K562 (cell line): ENCODE data around the gene SDCCAG8. TPM values are rescaled to one million over a fixed set of nuclear protein-coding genes. Genes with fewer than 3 reads are reported as not detected.
A peak's percentile ranks its signal among the peaks of the same experiment; 100 is the strongest.

ENCODE experiments used
- ATF7 ChIP-seq: fragments of 450-650 bp; IDR thresholded peaks from 2 replicates; pipeline ENCODE4 v1.7.1; 2014; ENCODE audit warnings: mild to moderate bottlenecking, moderate library complexity
- DIDO1 ChIP-seq: fragments of 450-650 bp; IDR thresholded peaks from 2 replicates; pipeline ENCODE4 v1.6.1; 2016; ENCODE audit warnings: low read depth, missing biosample characterization, missing genetic modification characterization
- ELF2 ChIP-seq: fragments of 250-450 bp; sonication (Bioruptor Pico); IDR thresholded peaks from 2 replicates; pipeline ENCODE4 v1.5.0; 2021; ENCODE audit warnings: mild to moderate bottlenecking
- EP400 ChIP-seq: fragments of 450-650 bp; IDR thresholded peaks from 2 replicates; pipeline ENCODE4 v1.6.1; 2017; ENCODE audit warnings: antibody characterized with exemption, mild to moderate bottlenecking, moderate library complexity
- FOS ChIP-seq: IDR thresholded peaks from 3 replicates; pipeline ENCODE4 v1.6.1; 2011; ENCODE audit not compliant: insufficient read length; ENCODE audit errors: extremely low read depth
- FOSL1 ChIP-seq: fragments of 200-800 bp; sonication (Bioruptor generic); conservative IDR thresholded peaks from 2 replicates; pipeline ENCODE4 v1.6.1; 2016; ENCODE audit warnings: missing genetic modification characterization, missing compliant biosample characterization
- GTF2E2 ChIP-seq: fragments of 200-800 bp; sonication (Bioruptor generic); IDR thresholded peaks from 2 replicates; pipeline ENCODE4 v1.6.1; 2016; ENCODE audit warnings: missing genetic modification characterization, missing compliant biosample characterization
- HES1 ChIP-seq: fragments of 450-650 bp; IDR thresholded peaks from 2 replicates; pipeline ENCODE4 v1.6.1; 2016; ENCODE audit warnings: low read depth, mild to moderate bottlenecking, moderate library complexity
- HEY1 ChIP-seq: fragments of 250-450 bp; sonication (Bioruptor Pico); IDR thresholded peaks from 2 replicates; pipeline ENCODE4 v1.5.0; 2020; ENCODE audit warnings: mild to moderate bottlenecking, moderate library complexity, borderline replicate concordance
- JUND ChIP-seq, 2 experiments: IDR thresholded peaks; 2 replicates in 1 of 2; 3 replicates in 1 of 2; pipeline ENCODE4 v1.6.1; 2011; ENCODE audit warnings: borderline replicate concordance in 2 of 2, low read depth in 2 of 2, low read length in 2 of 2, improper control_type of control experiment in 1 of 2, missing biosample characterization in 1 of 2, missing genetic modification characterization in 1 of 2, missing genetic modification reagents in 1 of 2
- NRF1 ChIP-seq, 2 experiments: fragments of 450-650 bp; IDR thresholded peaks in 1 of 2; conservative IDR thresholded peaks in 1 of 2; 2 replicates each; pipeline ENCODE4 v1.6.1; 2014; ENCODE audit warnings: mild to moderate bottlenecking in 2 of 2
- PHF20 ChIP-seq: fragments of 450-650 bp; IDR thresholded peaks from 2 replicates; pipeline ENCODE4 v1.6.1; 2018; ENCODE audit not compliant: partially characterized antibody
- SRF ChIP-seq, 2 experiments: fragments of 250-450, 450-650 bp in 1 of 2; sonication (Bioruptor Pico) in 1 of 2; sonication (generic) in 1 of 2; formaldehyde crosslinking; IDR thresholded peaks; 2 replicates each; pipeline versions ENCODE4 v1.5.0 to v1.5.1; 2020 to 2022; ENCODE audit warnings: mild to moderate bottlenecking in 1 of 2, missing genetic modification reagents in 1 of 2
- TEAD1 ChIP-seq, 2 experiments: fragments of 450-650 bp in 1 of 2; sonication (generic) in 1 of 2; formaldehyde crosslinking; IDR thresholded peaks; 2 replicates each; pipeline versions ENCODE4 v1.4.0 to v1.8.0; 2020 to 2022; ENCODE audit warnings: mild to moderate bottlenecking in 2 of 2, missing genetic modification reagents in 1 of 2
- TRIM25 ChIP-seq: fragments of 450-650 bp; IDR thresholded peaks from 2 replicates; pipeline ENCODE4 v1.7.0; 2016; ENCODE audit warnings: borderline replicate concordance
- ZC3H4 ChIP-seq: sonication (generic); formaldehyde crosslinking; IDR thresholded peaks from 2 replicates; pipeline ENCODE4 v1.9.0; 2021; ENCODE audit warnings: missing genetic modification reagents, borderline replicate concordance
- ZNF140 ChIP-seq: fragments of 250-450 bp; sonication (Bioruptor Pico); IDR thresholded peaks from 2 replicates; pipeline ENCODE4 v1.8.0; 2021; ENCODE audit warnings: moderate library complexity, mild to moderate bottlenecking, inconsistent platforms
- ZNF212 ChIP-seq: fragments of 450-650 bp; formaldehyde crosslinking; IDR thresholded peaks from 2 replicates; pipeline ENCODE4 v1.4.0; 2020; ENCODE audit warnings: mild to moderate bottlenecking
- ZSCAN32 ChIP-seq: fragments of 450-650 bp; formaldehyde crosslinking; IDR thresholded peaks from 2 replicates; pipeline ENCODE4 v1.4.0; 2020; ENCODE audit warnings: mild to moderate bottlenecking, moderate library complexity
- ZZZ3 ChIP-seq: fragments of 450-650 bp; IDR thresholded peaks from 2 replicates; pipeline ENCODE4 v1.6.1; 2016; ENCODE audit warnings: antibody characterized with exemption, mild to moderate bottlenecking, moderate library complexity
- polyA plus RNA-seq, 8 experiments: library from polyadenylated mRNA; depleted of rRNA in 4 of 8; stranded (reverse) in 5 of 8; unstranded in 3 of 8; fragments of >200 nt; fragmentation: Nextera tagmentation in 2 of 8; fragmentation: Illumina TruSeq in 1 of 8; extraction: Ambion mirVana in 2 of 8; extraction: Trizol in 1 of 8; gene quantifications; 2 replicates each; pipeline versions ENCODE4 v1.2.1 to v1.2.3, GENCODE V29; 2011 to 2014; ENCODE audit warnings: inconsistent platforms in 1 of 8, missing spikeins in 1 of 8
- total RNA-seq, 7 experiments: library from RNA; depleted of rRNA in 6 of 7; stranded (reverse); fragments of >200 nt in 6 of 7; fragmentation: Illumina TruSeq in 2 of 7; extraction: Trizol in 2 of 7; gene quantifications; 2 replicates each; pipeline versions ENCODE4 v1.2.1 to v1.2.3, GENCODE V29; 2011 to 2021; ENCODE audit warnings: low replicate concordance in 1 of 7
- TF ChIP-seq, protein P1 (sequence below): fragments of 250-450 bp; sonication (Bioruptor Pico); IDR thresholded peaks from 2 replicates; pipeline ENCODE4 v1.5.1; 2021; ENCODE audit warnings: mild to moderate bottlenecking
- TF ChIP-seq, protein P2 (sequence below): sonication (generic); formaldehyde crosslinking; IDR thresholded peaks from 2 replicates; pipeline ENCODE4 v1.9.0; 2022; ENCODE audit warnings: mild to moderate bottlenecking, missing genetic modification reagents

SDCCAG8 gene
- total and polyA plus RNA-seq, 9 of the 15 experiments (the other 6 are each of a cell fraction or from before 2014, with no cell fraction given) = 17.9 to 36.7 (median 25.4) TPM

DNA sequence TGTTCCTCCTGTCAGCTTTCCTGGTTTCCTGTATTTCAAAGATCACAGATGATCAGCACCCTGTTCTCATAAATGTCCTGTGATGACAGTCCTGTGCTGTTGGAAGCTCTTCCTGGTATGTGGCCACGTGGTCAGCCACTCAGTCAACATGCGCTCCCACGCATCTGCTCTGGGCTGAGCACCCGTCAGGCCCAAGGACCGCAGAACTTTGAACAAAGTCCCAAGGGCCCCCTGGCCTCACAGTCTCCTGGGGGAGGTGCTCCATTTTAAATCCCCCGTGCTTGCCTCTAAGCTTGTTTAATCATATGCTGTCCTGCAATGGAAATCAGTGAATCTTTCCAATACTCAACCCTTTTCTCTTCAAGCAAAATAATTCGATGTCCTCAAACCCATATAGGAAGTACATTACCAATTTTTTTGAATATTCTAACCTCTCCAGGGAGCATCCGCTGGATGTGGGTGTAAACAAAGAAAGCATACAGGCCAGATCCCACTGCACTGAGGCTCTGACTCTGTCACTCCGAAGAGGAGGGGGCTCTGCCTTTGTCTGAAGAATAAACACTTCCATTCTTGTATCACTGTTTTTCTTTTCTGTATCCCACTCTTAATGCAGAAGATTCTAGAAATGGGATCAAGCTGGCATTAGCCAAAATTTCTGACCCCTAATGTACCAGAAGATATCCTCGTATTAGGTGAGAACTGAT is 250.3 kb downstream of the SDCCAG8 start (continued):
- no peak for TF ChIP-seq ZNF212 (CRISPR knock-in tag)
- TF ChIP-seq, protein P1, sequence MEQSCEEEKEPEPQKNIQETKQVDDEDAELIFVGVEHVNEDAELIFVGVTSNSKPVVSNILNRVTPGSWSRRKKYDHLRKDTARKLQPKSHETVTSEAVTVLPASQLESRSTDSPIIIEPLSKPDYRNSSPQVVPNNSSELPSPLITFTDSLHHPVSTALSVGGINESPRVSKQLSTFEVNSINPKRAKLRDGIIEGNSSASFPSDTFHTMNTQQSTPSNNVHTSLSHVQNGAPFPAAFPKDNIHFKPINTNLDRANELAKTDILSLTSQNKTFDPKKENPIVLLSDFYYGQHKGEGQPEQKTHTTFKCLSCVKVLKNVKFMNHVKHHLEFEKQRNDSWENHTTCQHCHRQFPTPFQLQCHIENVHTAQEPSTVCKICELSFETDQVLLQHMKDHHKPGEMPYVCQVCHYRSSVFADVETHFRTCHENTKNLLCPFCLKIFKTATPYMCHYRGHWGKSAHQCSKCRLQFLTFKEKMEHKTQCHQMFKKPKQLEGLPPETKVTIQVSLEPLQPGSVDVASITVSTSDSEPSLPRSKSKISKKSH (CRISPR knock-in tag) = no peak
- peak; percentile 20; the same call in 1 of the 2 replicates for TF ChIP-seq ATF7
- no peak for TF ChIP-seq ZSCAN32 (CRISPR knock-in tag)
- no peak for TF ChIP-seq ZNF140 (CRISPR knock-in tag)
- peak; percentile 51 to 96; a peak in 3 of 4 replicates for TF ChIP-seq TEAD1 (CRISPR knock-in tag; IDR thresholded peaks at IDR 0.05)
- TF ChIP-seq TRIM25 = no peak
- TF ChIP-seq FOSL1 (tag) = peak; percentile 40; the same call in 1 of the 2 replicates
- TF ChIP-seq ZC3H4 = no peak
- no peak for TF ChIP-seq ZZZ3
- TF ChIP-seq DIDO1 (tag) = 0 out of 2 replicates have a peak, but pooled peaks have one; percentile 38
- TF ChIP-seq NRF1 (conservative IDR thresholded peaks at IDR 0.05 in 1 of 2, IDR thresholded peaks at IDR 0.05 in 1 of 2) = peak; percentile 72 to 73
- peak; percentile 88 for TF ChIP-seq ELF2 (CRISPR knock-in tag)
- no peak for TF ChIP-seq FOS
- TF ChIP-seq EP400 = 0 out of 2 replicates have a peak, but pooled peaks have one; percentile 36
- TF ChIP-seq, protein P2, sequence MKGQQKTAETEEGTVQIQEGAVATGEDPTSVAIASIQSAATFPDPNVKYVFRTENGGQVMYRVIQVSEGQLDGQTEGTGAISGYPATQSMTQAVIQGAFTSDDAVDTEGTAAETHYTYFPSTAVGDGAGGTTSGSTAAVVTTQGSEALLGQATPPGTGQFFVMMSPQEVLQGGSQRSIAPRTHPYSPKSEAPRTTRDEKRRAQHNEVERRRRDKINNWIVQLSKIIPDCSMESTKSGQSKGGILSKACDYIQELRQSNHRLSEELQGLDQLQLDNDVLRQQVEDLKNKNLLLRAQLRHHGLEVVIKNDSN (CRISPR knock-in tag) = peak; percentile 73
- no peak for TF ChIP-seq SRF (CRISPR knock-in tag; IDR thresholded peaks at IDR 0.05)
- no peak for TF ChIP-seq PHF20
- no peak for TF ChIP-seq HEY1 (CRISPR knock-in tag)
- 0 out of 2 replicates have a peak, but pooled peaks have one; percentile 28 for TF ChIP-seq HES1
- TF ChIP-seq JUND (IDR thresholded peaks at IDR 0.05; ENCODE audit: borderline replicate concordance, low read depth, low read length) = peak; percentile 44; the same call in 1 of the 2 replicates
- peak; percentile 59; the same call in 1 of the 3 replicates for TF ChIP-seq JUND (tag; IDR thresholded peaks at IDR 0.05; ENCODE audit: borderline replicate concordance, low read depth, low read length)
- no peak for TF ChIP-seq GTF2E2 (tag)
